SU-DHL-6 (cell line): ENCODE measurements around the gene HRK.

Experiments
- H2AFZ ChIP-seq: fragments of 200-600 bp; sonication (generic); 2 replicates; pipeline ENCODE4 v1.6.1; 2014; ENCODE audit warnings: low read depth, mild to moderate bottlenecking, moderate library complexity, mixed read lengths, antibody characterized with exemption, low read length; ENCODE audit not compliant: severe bottlenecking
- H3F3A ChIP-seq: fragments of 200-600 bp; shearing (Covaris generic); 2 replicates; pipeline ENCODE4 v1.6.0; 2016; ENCODE audit warnings: antibody characterized with exemption, mild to moderate bottlenecking; ENCODE audit not compliant: insufficient read depth
- H3K27ac ChIP-seq: fragments of 200-600 bp; sonication (generic); 2 replicates; pipeline ENCODE4 v1.5.1; 2016; ENCODE audit warnings: low read depth, mild to moderate bottlenecking, low read length, moderate library complexity, mixed read lengths
- H3K27me3 ChIP-seq: fragments of 200-600 bp; sonication (generic), shearing (Covaris generic); 2 replicates; pipeline ENCODE4 v1.6.0; 2014; ENCODE audit warnings: mild to moderate bottlenecking, low read length
- H3K36me3 ChIP-seq: fragments of 200-600 bp; sonication (generic); 2 replicates; pipeline ENCODE4 v1.6.1; 2014; ENCODE audit warnings: mild to moderate bottlenecking, low read length, mixed read lengths
- H3K4me2 ChIP-seq: fragments of 300-600, 200-600 bp; shearing (Covaris generic), sonication (generic); 2 replicates; pipeline ENCODE4 v1.6.0; 2014; ENCODE audit warnings: low read length, low read depth, mild to moderate bottlenecking; ENCODE audit not compliant: poor library complexity, severe bottlenecking
- H3K4me3 ChIP-seq: fragments of 200-600 bp; sonication (generic); 2 replicates; pipeline ENCODE4 v1.5.1; 2014; ENCODE audit warnings: antibody characterized with exemption, low read length, mild to moderate bottlenecking, mixed read lengths; ENCODE audit not compliant: insufficient read depth, poor library complexity, severe bottlenecking
- H3K79me2 ChIP-seq: fragments of 200-600 bp; sonication (generic); 2 replicates; pipeline ENCODE4 v1.6.1; 2014; ENCODE audit warnings: mild to moderate bottlenecking, low read length, moderate library complexity; ENCODE audit not compliant: insufficient read depth
- H3K9ac ChIP-seq: fragments of 200-600 bp; sonication (generic); 2 replicates; pipeline ENCODE4 v1.7.0; 2014; ENCODE audit warnings: mild to moderate bottlenecking, low read length
- H3K9me2 ChIP-seq: fragments of 200-600 bp; sonication (generic); replicated peaks from 2 replicates; pipeline ENCODE4 v1.6.1; 2014; ENCODE audit warnings: low read length; ENCODE audit not compliant: insufficient read depth
- H3K9me3 ChIP-seq: fragments of 200-600 bp; sonication (generic); 2 replicates; pipeline ENCODE4 v1.6.1; 2014; ENCODE audit warnings: low read length, mixed read lengths; ENCODE audit not compliant: insufficient read depth
- H4K20me1 ChIP-seq: fragments of 200-600 bp; sonication (generic); 2 replicates; pipeline ENCODE4 v1.6.1; 2014; ENCODE audit warnings: low read depth, mild to moderate bottlenecking, antibody characterized with exemption, low read length, moderate library complexity, mixed read lengths
- EZH2phosphoT487 ChIP-seq: fragments of 200-600 bp; sonication (generic), shearing (Covaris generic); conservative IDR thresholded peaks from 2 replicates; pipeline ENCODE4 v1.6.1; 2018; ENCODE audit warnings: mild to moderate bottlenecking, antibody characterized with exemption, low read length, moderate library complexity, mixed read lengths
- TF ChIP-seq, protein P1 (sequence below): fragments of 200-600 bp; sonication (generic); IDR thresholded peaks from one replicate; pipeline ENCODE4 v1.5.1; 2017; ENCODE audit warnings: antibody characterized with exemption, mild to moderate bottlenecking, low read length, moderate library complexity; ENCODE audit not compliant: insufficient read depth, poor library complexity, severe bottlenecking

HRK gene

DNA sequence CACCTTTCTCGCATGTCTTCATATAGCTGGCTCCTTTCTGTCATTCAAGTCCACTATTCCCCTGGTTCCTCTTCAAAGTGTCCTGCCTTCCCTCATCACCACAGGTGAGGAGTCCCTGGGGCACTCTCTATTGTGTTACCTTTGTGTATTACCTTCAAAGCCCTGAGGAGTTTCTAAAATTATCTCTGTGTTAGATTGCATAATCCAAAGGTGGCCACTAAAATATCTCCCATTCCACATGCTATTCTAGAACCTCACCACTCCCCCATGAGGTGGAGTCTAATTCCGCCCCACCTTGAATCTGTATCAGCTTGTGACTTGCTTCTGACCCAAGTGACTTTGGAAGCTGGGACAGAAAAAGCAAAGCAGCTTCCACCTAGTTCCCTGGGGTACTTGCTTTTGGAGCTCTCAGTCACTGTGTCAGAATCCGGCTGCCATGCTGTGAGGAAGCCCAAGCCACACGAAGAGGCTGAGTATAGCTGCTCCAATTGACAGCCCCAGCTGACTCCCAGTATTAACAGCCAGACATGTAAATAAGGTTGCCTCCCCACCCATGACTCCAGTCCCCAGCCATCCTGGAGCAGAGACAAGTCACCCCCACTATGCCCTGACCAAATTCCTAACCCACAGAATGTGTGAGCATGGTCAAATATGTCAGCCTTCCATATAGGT, 6.8 kb downstream of the HRK start:
- Histone ChIP-seq H3F3A (no peaks in the 10 kb centered on the region), H3K9ac (no peak overlapping the region), H3K27ac (no peak overlapping the region), H3K4me3 (no peak overlapping the region), H4K20me1 (no peaks in the 10 kb centered on the region), H3K79me2 (no peaks in the 10 kb centered on the region), H2AFZ (no peak overlapping the region), H3K36me3 (no peaks in the 10 kb centered on the region), H3K9me3 (no peaks in the 10 kb centered on the region), H3K27me3 (0 out of 2 replicates have a peak, but pooled peaks cover 2% of the 10 kb centered on the region), H3K9me2 (no peaks in the 10 kb centered on the region), H3K4me2 (no peak overlapping the region)
- TF ChIP-seq, protein P1, sequence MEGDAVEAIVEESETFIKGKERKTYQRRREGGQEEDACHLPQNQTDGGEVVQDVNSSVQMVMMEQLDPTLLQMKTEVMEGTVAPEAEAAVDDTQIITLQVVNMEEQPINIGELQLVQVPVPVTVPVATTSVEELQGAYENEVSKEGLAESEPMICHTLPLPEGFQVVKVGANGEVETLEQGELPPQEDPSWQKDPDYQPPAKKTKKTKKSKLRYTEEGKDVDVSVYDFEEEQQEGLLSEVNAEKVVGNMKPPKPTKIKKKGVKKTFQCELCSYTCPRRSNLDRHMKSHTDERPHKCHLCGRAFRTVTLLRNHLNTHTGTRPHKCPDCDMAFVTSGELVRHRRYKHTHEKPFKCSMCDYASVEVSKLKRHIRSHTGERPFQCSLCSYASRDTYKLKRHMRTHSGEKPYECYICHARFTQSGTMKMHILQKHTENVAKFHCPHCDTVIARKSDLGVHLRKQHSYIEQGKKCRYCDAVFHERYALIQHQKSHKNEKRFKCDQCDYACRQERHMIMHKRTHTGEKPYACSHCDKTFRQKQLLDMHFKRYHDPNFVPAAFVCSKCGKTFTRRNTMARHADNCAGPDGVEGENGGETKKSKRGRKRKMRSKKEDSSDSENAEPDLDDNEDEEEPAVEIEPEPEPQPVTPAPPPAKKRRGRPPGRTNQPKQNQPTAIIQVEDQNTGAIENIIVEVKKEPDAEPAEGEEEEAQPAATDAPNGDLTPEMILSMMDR: no peak
- TF ChIP-seq EZH2phosphoT487: no peak

DNA sequence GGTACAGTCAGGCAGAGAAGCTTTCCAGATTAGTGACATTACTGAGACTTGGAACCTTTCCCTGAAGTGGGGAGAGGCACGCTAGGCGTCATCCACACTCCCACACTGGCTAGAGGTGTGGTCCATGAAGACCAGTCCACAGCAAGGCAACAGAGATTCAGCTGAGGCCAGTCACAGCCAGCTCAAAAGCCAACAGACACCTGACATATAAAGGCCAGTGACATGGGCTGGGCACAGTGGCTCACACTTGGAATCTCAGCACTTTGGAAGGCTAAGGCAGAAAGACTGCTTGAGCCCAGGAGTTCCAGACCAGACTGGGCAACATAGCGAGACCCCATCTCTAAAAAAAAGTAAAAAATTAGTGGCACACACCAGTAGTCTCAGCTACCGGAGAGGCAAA, 10.9 kb downstream of the HRK start:
- Histone ChIP-seq H2AFZ (no peak overlapping the region), H3K4me3 (no peak overlapping the region), H3K9ac (no peak overlapping the region), H3K9me2 (no peaks in the 10 kb centered on the region), H4K20me1 (no peaks in the 10 kb centered on the region), H3F3A (no peaks in the 10 kb centered on the region), H3K79me2 (no peaks in the 10 kb centered on the region), H3K27me3 (no peaks in the 10 kb centered on the region), H3K27ac (no peak overlapping the region), H3K4me2 (no peak overlapping the region), H3K9me3 (no peaks in the 10 kb centered on the region), H3K36me3 (no peaks in the 10 kb centered on the region)
- TF ChIP-seq EZH2phosphoT487: no peak
- TF ChIP-seq, protein P1: no peak

DNA sequence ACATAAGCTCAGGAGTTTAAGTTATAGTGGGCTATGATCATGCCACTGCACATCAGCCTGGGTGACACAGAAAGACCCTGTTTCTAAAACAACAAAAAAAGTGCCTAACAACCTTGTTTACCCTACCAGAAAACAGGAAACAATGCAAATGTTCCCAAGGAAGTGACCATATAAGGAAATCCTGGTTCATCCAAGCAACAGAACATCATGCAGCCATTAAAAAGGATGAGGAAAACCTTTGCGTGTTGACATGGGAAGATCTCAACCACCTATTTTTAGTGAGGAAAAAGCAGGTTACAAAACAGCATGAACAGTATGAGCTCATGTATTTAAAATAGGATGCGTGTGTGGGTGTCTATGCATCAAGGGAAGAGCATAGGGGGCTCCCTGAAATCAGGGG, 13.7 kb downstream of the HRK start:
- Histone ChIP-seq H3K27ac (no peak overlapping the region), H3K79me2 (no peaks in the 10 kb centered on the region), H4K20me1 (no peaks in the 10 kb centered on the region), H2AFZ (no peak overlapping the region), H3F3A (no peaks in the 10 kb centered on the region), H3K36me3 (no peaks in the 10 kb centered on the region), H3K9ac (no peak overlapping the region), H3K4me3 (no peak overlapping the region), H3K9me3 (no peaks in the 10 kb centered on the region), H3K27me3 (no peaks in the 10 kb centered on the region), H3K4me2 (no peak overlapping the region), H3K9me2 (no peaks in the 10 kb centered on the region)
- TF ChIP-seq, protein P1: no peak
- no peak for TF ChIP-seq EZH2phosphoT487
